ENCODE results near the gene GEMIN7.

GEMIN7 gene

GRCh38 chr19:45037393-45038169 is 41.5 kb upstream of the GEMIN7 start:
- Histone ChIP-seq H2BK120ac (ENCODE audit: insufficient read depth, low read length, poor library complexity) (no peak overlapping the region), H3K18ac (ENCODE audit: low read length) (no peak overlapping the region), H2BK12ac (ENCODE audit: low read length) (no peak overlapping the region), H3K79me1 (ENCODE audit: low read length) (peaks cover 3% of the 10 kb centered on the region), H3K4me1 (ENCODE audit: control insufficient read depth in 1 of 2, insufficient read depth in 2 of 2, low read length in 2 of 2) (peaks cover 7 to 8% of the 10 kb centered on the region in 2 experiments), H3K79me2 (ENCODE audit: control insufficient read depth, insufficient read depth, low read length, poor library complexity) (peaks cover 12% of the 10 kb centered on the region), H2BK5ac (ENCODE audit: low read depth, low read length, poor library complexity) (no peak overlapping the region), H3K14ac (ENCODE audit: low read length) (no peak overlapping the region), H3K4me3 (ENCODE audit: low read depth, low read length) (no peak overlapping the region), H3K36me3 (ENCODE audit: control insufficient read depth in 1 of 2, insufficient read depth in 2 of 2, low read length in 2 of 2) (peaks cover 35 to 45% of the 10 kb centered on the region in 2 experiments), H4K8ac (ENCODE audit: low read depth, low read length) (no peak overlapping the region), H4K91ac (ENCODE audit: low read depth, low read length) (no peak overlapping the region), H3K9me3 (ENCODE audit: insufficient read depth, low read depth, low read length) (peaks cover 2% of the 10 kb centered on the region), H3K23ac (ENCODE audit: low read length) (no peak overlapping the region), H3K4me2 (ENCODE audit: low read length) (no peak overlapping the region), H3K9ac (ENCODE audit: low read length) (no peak overlapping the region), H2AK5ac (ENCODE audit: low read length) (no peak overlapping the region), H3K4ac (ENCODE audit: low read depth, low read length) (no peak overlapping the region), H3K27ac (ENCODE audit: low read depth, low read length) (no peak overlapping the region), H4K12ac (ENCODE audit: low read depth, low read length) (no peak overlapping the region), H3K27me3 (ENCODE audit: insufficient read depth, low read length) (no peaks in the 10 kb centered on the region), H2AFZ (ENCODE audit: insufficient read depth, low read length, poor library complexity) (no peak overlapping the region)
- no peak for DNase-seq
- no CpG with 5 or more reads among the region's 37 CpGs for WGBS (ENCODE audit: extremely low coverage, insufficient coverage, insufficient read length)

- H3K4me1 ChIP-seq (ENCODE audit: control insufficient read depth in 1 of 2, insufficient read depth in 2 of 2, low read length in 2 of 2): peaks cover 7 to 8% of the 10 kb centered on the region in 2 experiments
- peak within 1 kb of the TSS; percentile 96 for H4K12ac ChIP-seq (ENCODE audit: low read depth, low read length)
- no peaks in the 10 kb centered on the region for H3K9me3 ChIP-seq (ENCODE audit: insufficient read depth, low read depth, low read length)
- peak within 1 kb of the TSS; percentile 80 for H2BK120ac ChIP-seq (ENCODE audit: insufficient read depth, low read length, poor library complexity)
- no peak within 1 kb of the TSS for H3K23ac ChIP-seq (ENCODE audit: low read length)
- H3K14ac ChIP-seq (ENCODE audit: low read length): peak within 1 kb of the TSS; percentile 99
- peaks cover 44 to 45% of the 10 kb centered on the region in 2 experiments for H3K36me3 ChIP-seq (ENCODE audit: control insufficient read depth in 1 of 2, insufficient read depth in 2 of 2, low read length in 2 of 2)
- peak within 1 kb of the TSS; percentile 98 for H2AK5ac ChIP-seq (ENCODE audit: low read length)
- H3K4me2 ChIP-seq (ENCODE audit: low read length): peak within 1 kb of the TSS; percentile 86
- H3K4ac ChIP-seq (ENCODE audit: low read depth, low read length): peak within 1 kb of the TSS; percentile 96
- peak within 1 kb of the TSS; percentile 85 for H3K9ac ChIP-seq (ENCODE audit: low read length)
- peaks cover 12% of the 10 kb centered on the region for H3K79me2 ChIP-seq (ENCODE audit: control insufficient read depth, insufficient read depth, low read length, poor library complexity)
- H3K27ac ChIP-seq (ENCODE audit: low read depth, low read length): peak within 1 kb of the TSS; percentile 73
- peak within 1 kb of the TSS; percentile 94 for H2BK5ac ChIP-seq (ENCODE audit: low read depth, low read length, poor library complexity)
- H3K4me3 ChIP-seq (ENCODE audit: low read depth, low read length): peak within 1 kb of the TSS; percentile 87
- no CpG with 5 or more reads among the region's 62 CpGs for WGBS (ENCODE audit: extremely low coverage, insufficient coverage, insufficient read length)
- peak within 1 kb of the TSS; percentile 97 for H2AFZ ChIP-seq (ENCODE audit: insufficient read depth, low read length, poor library complexity)
- no peak within 1 kb of the TSS for H2BK12ac ChIP-seq (ENCODE audit: low read length)
- peaks cover 3% of the 10 kb centered on the region for H3K79me1 ChIP-seq (ENCODE audit: low read length)
- H3K27me3 ChIP-seq (ENCODE audit: insufficient read depth, low read length): no peaks in the 10 kb centered on the region
- H4K8ac ChIP-seq (ENCODE audit: low read depth, low read length): peak within 1 kb of the TSS; percentile 99
- peak; percentile 81 to 93 for DNase-seq
- H3K18ac ChIP-seq (ENCODE audit: low read length): peak within 1 kb of the TSS; percentile 99
- peak within 1 kb of the TSS; percentile 97 for H4K91ac ChIP-seq (ENCODE audit: low read depth, low read length)
Observed at GRCh38 chr19:45038931-45039893, 39.8 kb upstream of the GEMIN7 start, which contains the start of gene CLASRP. CLASRP (plus strand) TSS chr19:45039045; CDS start chr19:45040213, 1,168 bp downstream.

- Histone ChIP-seq H3K4me2 (ENCODE audit: low read length) (no peak overlapping the region), H3K18ac (ENCODE audit: low read length) (peak overlapping the region; percentile 14), H3K14ac (ENCODE audit: low read length) (no peak overlapping the region), H2AFZ (ENCODE audit: insufficient read depth, low read length, poor library complexity) (no peak overlapping the region), H4K91ac (ENCODE audit: low read depth, low read length) (no peak overlapping the region), H3K27me3 (ENCODE audit: insufficient read depth, low read length) (no peaks in the 10 kb centered on the region), H3K9ac (ENCODE audit: low read length) (no peak overlapping the region), H4K12ac (ENCODE audit: low read depth, low read length) (no peak overlapping the region), H3K9me3 (ENCODE audit: insufficient read depth, low read depth, low read length) (no peaks in the 10 kb centered on the region), H3K36me3 (ENCODE audit: control insufficient read depth in 1 of 2, insufficient read depth in 2 of 2, low read length in 2 of 2) (peaks cover 50 to 53% of the 10 kb centered on the region in 2 experiments), H3K79me1 (ENCODE audit: low read length) (peaks cover 3% of the 10 kb centered on the region), H3K4me3 (ENCODE audit: low read depth, low read length) (no peak overlapping the region), H2BK12ac (ENCODE audit: low read length) (no peak overlapping the region), H2BK5ac (ENCODE audit: low read depth, low read length, poor library complexity) (no peak overlapping the region), H2AK5ac (ENCODE audit: low read length) (no peak overlapping the region), H3K4me1 (ENCODE audit: control insufficient read depth in 1 of 2, insufficient read depth in 2 of 2, low read length in 2 of 2) (peaks cover 7 to 8% of the 10 kb centered on the region in 2 experiments), H3K23ac (ENCODE audit: low read length) (no peak overlapping the region), H3K27ac (ENCODE audit: low read depth, low read length) (no peak overlapping the region), H3K79me2 (ENCODE audit: control insufficient read depth, insufficient read depth, low read length, poor library complexity) (peaks cover 12% of the 10 kb centered on the region), H2BK120ac (ENCODE audit: insufficient read depth, low read length, poor library complexity) (no peak overlapping the region), H4K8ac (ENCODE audit: low read depth, low read length) (no peak overlapping the region), H3K4ac (ENCODE audit: low read depth, low read length) (peak overlapping the region; percentile 53)
- no CpG with 5 or more reads among the region's 19 CpGs for WGBS (ENCODE audit: extremely low coverage, insufficient coverage, insufficient read length)
- no peak for DNase-seq
Observed at GRCh38 chr19:45040059-45040771, 38.8 kb upstream of the GEMIN7 start.

DNA sequence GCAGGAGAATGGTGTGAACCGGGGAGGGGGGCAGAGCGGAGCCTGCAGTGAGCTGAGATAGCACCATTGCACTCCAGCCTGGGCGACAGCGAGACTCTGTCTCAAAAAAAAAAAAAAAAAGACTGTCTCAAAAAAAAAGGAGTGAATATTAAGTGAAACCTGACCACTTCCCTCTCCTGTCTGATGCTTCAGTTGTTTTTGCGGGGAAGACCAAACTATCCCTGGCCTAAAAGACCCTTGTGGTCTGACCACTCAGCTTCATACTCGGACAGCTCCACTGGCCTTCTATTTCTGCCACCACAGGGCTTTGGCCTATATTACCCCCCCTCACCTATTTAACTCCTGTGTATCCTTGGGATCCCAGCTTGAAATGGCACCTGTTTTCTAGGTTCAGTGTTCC is 37.9 kb upstream of the GEMIN7 start:
- no CpG with 5 or more reads among the region's 6 CpGs for WGBS (ENCODE audit: extremely low coverage, insufficient coverage, insufficient read length)
- H4K8ac ChIP-seq (ENCODE audit: low read depth, low read length): no peak overlapping the region

More for the DNA sequence above, 37.9 kb upstream of the GEMIN7 start:
- Histone ChIP-seq H3K9me3 (ENCODE audit: insufficient read depth, low read depth, low read length) (no peaks in the 10 kb centered on the region), H3K18ac (ENCODE audit: low read length) (no peak overlapping the region), H3K27ac (ENCODE audit: low read depth, low read length) (no peak overlapping the region), H2AFZ (ENCODE audit: insufficient read depth, low read length, poor library complexity) (no peak overlapping the region), H3K27me3 (ENCODE audit: insufficient read depth, low read length) (no peaks in the 10 kb centered on the region), H3K23ac (ENCODE audit: low read length) (no peak overlapping the region), H2AK5ac (ENCODE audit: low read length) (no peak overlapping the region), H3K4me3 (ENCODE audit: low read depth, low read length) (no peak overlapping the region), H3K4me2 (ENCODE audit: low read length) (no peak overlapping the region), H3K9ac (ENCODE audit: low read length) (no peak overlapping the region), H3K79me2 (ENCODE audit: control insufficient read depth, insufficient read depth, low read length, poor library complexity) (peaks cover 12% of the 10 kb centered on the region), H2BK5ac (ENCODE audit: low read depth, low read length, poor library complexity) (no peak overlapping the region), H2BK120ac (ENCODE audit: insufficient read depth, low read length, poor library complexity) (no peak overlapping the region), H3K14ac (ENCODE audit: low read length) (no peak overlapping the region), H3K79me1 (ENCODE audit: low read length) (peaks cover 3% of the 10 kb centered on the region), H3K36me3 (ENCODE audit: control insufficient read depth in 1 of 2, insufficient read depth in 2 of 2, low read length in 2 of 2) (peaks cover 53 to 58% of the 10 kb centered on the region in 2 experiments), H4K12ac (ENCODE audit: low read depth, low read length) (no peak overlapping the region), H3K4me1 (ENCODE audit: control insufficient read depth in 1 of 2, insufficient read depth in 2 of 2, low read length in 2 of 2) (peaks cover 7 to 8% of the 10 kb centered on the region in 2 experiments), H2BK12ac (ENCODE audit: low read length) (no peak overlapping the region), H3K4ac (ENCODE audit: low read depth, low read length) (no peak overlapping the region), H4K91ac (ENCODE audit: low read depth, low read length) (no peak overlapping the region)
- DNase-seq: no peak
